GM12878 (cell line): ENCODE measurements around the gene WNK2. TPM values are rescaled to one million over a fixed set of nuclear protein-coding genes. Genes with fewer than 3 reads are reported as not detected.
"Not testable (repeated sequence)": the region's sequence is repeated elsewhere in the genome, so short reads cannot be mapped to it uniquely, and the experiment has no call there.

Source experiments
- ATAC-seq: fragments of 200-7000 bp; cut with Tn5 transposase; 3 replicates; pipeline ENCODE4 v1.9.1; 2020; ENCODE audit warnings: mild to moderate bottlenecking, moderate library complexity
- BruUV-seq: library from RNA; stranded (reverse); fragments of 400-500 nt; replicated peaks from 2 replicates; lab custom pipeline; 2021; lab: Mats Ljungman, UMichigan
- CTCF ChIA-PET: fragments of 300-600 bp; sonication (Branson Sonifier 250); formaldehyde crosslinking; extraction: SDS; loops from one replicate; lab custom pipeline; 2021; ENCODE audit warnings: inconsistent platforms; lab: Yijun Ruan, JAX
- POLR2A ChIA-PET: fragments of 350-600 bp; formaldehyde crosslinking; extraction: SDS; loops from one replicate; lab custom pipeline; 2021; ENCODE audit warnings: inconsistent platforms; lab: Charles Lee
- RAD21 ChIA-PET: fragments of 300-600 bp; sonication (Branson Sonifier 250); formaldehyde crosslinking; loops from one replicate; lab custom pipeline; 2023; ENCODE audit warnings: antibody characterized with exemption; ENCODE audit not compliant: unreplicated experiment; lab: Charles Lee
- SMC1A ChIA-PET: fragments of 300-600 bp; sonication (Branson Sonifier 250); formaldehyde crosslinking; loops from one replicate; lab custom pipeline; 2023; ENCODE audit not compliant: unreplicated experiment, uncharacterized antibody; lab: Charles Lee
- DNase-seq: peaks from one replicate; pipeline ENCODE4 v3.0.0-alpha.2; 2011; ENCODE audit warnings: low read depth, low spot score
- FAIRE-seq: peaks from 3 replicates; lab custom pipeline; 2011; peaks lifted over from hg19 to GRCh38; lab: Jason Lieb, UNC
- H2AFZ ChIP-seq: 2 replicates; pipeline ENCODE4 v1.6.0; 2011; ENCODE audit warnings: low read depth, low read length, control low read depth; ENCODE audit not compliant: control insufficient read depth
- H3K27ac ChIP-seq: 2 replicates; pipeline ENCODE4 v1.5.1; 2011; ENCODE audit warnings: control low read depth; ENCODE audit not compliant: control insufficient read depth, insufficient read depth
- H3K27me3 ChIP-seq, 2 experiments: replicated peaks in 1 of 2; 2 replicates each; pipeline versions ENCODE4 v1.6.0 to v1.6.1; 2011; ENCODE audit warnings: low read length in 1 of 2; ENCODE audit not compliant: control insufficient read depth in 2 of 2, insufficient read depth in 2 of 2
- H3K36me3 ChIP-seq, 2 experiments: 2 replicates each; pipeline ENCODE4 v1.5.1; 2011; ENCODE audit warnings: low read length in 1 of 2; ENCODE audit not compliant: control insufficient read depth in 2 of 2, insufficient read depth in 2 of 2
- H3K4me1 ChIP-seq: 2 replicates; pipeline ENCODE4 v1.6.1; 2011; ENCODE audit warnings: mild to moderate bottlenecking, low read length, moderate library complexity, mixed read lengths; ENCODE audit not compliant: control insufficient read depth, insufficient read depth
- H3K4me2 ChIP-seq: 2 replicates; pipeline ENCODE4 v1.6.0; 2011; ENCODE audit warnings: control low read depth; ENCODE audit not compliant: control insufficient read depth, insufficient read depth
- H3K4me3 ChIP-seq: fragments of 200-600 bp; sonication (generic); 2 replicates; pipeline ENCODE4 v1.5.1; 2016
- H3K79me2 ChIP-seq: 2 replicates; pipeline ENCODE4 v1.6.0; 2011; ENCODE audit warnings: low read length; ENCODE audit not compliant: control insufficient read depth, insufficient read depth
- H3K9ac ChIP-seq: 2 replicates; pipeline ENCODE4 v1.8.0; 2011; ENCODE audit warnings: low read length, control low read depth, mixed read lengths; ENCODE audit not compliant: control insufficient read depth, insufficient read depth
- H3K9me3 ChIP-seq: replicated peaks from 3 replicates; pipeline ENCODE4 v1.5.1; 2011; ENCODE audit warnings: mild to moderate bottlenecking, low read length; ENCODE audit not compliant: control insufficient read depth, insufficient read depth
- H4K20me1 ChIP-seq: 2 replicates; pipeline ENCODE4 v1.6.0; 2011; ENCODE audit not compliant: control insufficient read depth, insufficient read depth
- CBX5 ChIP-seq: sonication (generic); IDR thresholded peaks from 2 replicates; pipeline ENCODE4 v1.6.1; 2016; ENCODE audit warnings: low read depth, moderate library complexity, mild to moderate bottlenecking, inconsistent platforms
- CEBPZ ChIP-seq: fragments of 150-350 bp; IDR thresholded peaks from 2 replicates; pipeline ENCODE4 v1.6.1; 2016; ENCODE audit warnings: low read depth, low read length
- JUNB ChIP-seq: IDR thresholded peaks from 2 replicates; pipeline ENCODE4 v1.6.1; 2016; ENCODE audit warnings: antibody characterized with exemption, mild to moderate bottlenecking
- LARP7 ChIP-seq: fragments of 450-650 bp; IDR thresholded peaks from 2 replicates; pipeline ENCODE4 v1.6.1; 2017; ENCODE audit warnings: mild to moderate bottlenecking
- NR2C1 ChIP-seq: fragments of 450-650 bp; IDR thresholded peaks from 2 replicates; pipeline ENCODE4 v1.6.1; 2017; ENCODE audit warnings: antibody characterized with exemption, mild to moderate bottlenecking, moderate library complexity
- STAT1 ChIP-seq: fragments of 450-650 bp; conservative IDR thresholded peaks from 2 replicates; pipeline ENCODE4 v1.6.1; 2014; ENCODE audit warnings: antibody characterized with exemption, mild to moderate bottlenecking
- WGBS: methylation state at CpG from one replicate; pipeline ENCODE4 v1.1.6; 2016; ENCODE audit warnings: low lambda C conversion rate; ENCODE audit not compliant: insufficient replicate concordance, insufficient coverage; ENCODE audit errors: missing lambda C conversion rate; 5-methylcytosine and 5-hydroxymethylcytosine counted together
- in situ Hi-C: fragments of 300-500 bp; cut with MboI; formaldehyde crosslinking; loops from 9 replicates; pipeline ENCODE4 v1.14.3; 2018; ENCODE audit warnings: mixed read lengths
- intact Hi-C: fragments of 100-400 bp; cut with micrococcal nuclease; formaldehyde crosslinking; loops from one replicate; pipeline ENCODE4 v1.14.2; 2022; ENCODE audit not compliant: unreplicated experiment
- polyA plus RNA-seq, 11 experiments: library from polyadenylated mRNA; depleted of rRNA in 4 of 11; unstranded in 6 of 11; stranded (reverse) in 5 of 11; fragments of >200 nt; fragmentation: Nextera tagmentation in 4 of 11; fragmentation: Illumina TruSeq in 1 of 11; extraction: Ambion mirVana in 4 of 11; extraction: Trizol in 1 of 11; gene quantifications; 1 replicate in 1 of 11; 2 replicates in 10 of 11; pipeline versions ENCODE4 v1.2.1 to v1.2.3, GENCODE V29; 2011 to 2016; ENCODE audit warnings: inconsistent platforms in 2 of 11, missing spikeins in 2 of 11, low read depth in 1 of 11
- total RNA-seq, 4 experiments: library from RNA; depleted of rRNA in 3 of 4; stranded (reverse); fragments of >200 nt in 3 of 4; fragmentation: Illumina TruSeq in 1 of 4; extraction: Trizol in 1 of 4; gene quantifications; 2 replicates each; pipeline versions ENCODE4 v1.2.1 to v1.2.3, GENCODE V29; 2013 to 2021

WNK2 gene
- total and polyA plus RNA-seq, 10 of the 15 experiments (the other 5 are each of a cell fraction or from before 2014, with no cell fraction given), result 0.15 TPM; not detected in 9

GRCh38 chr9:93366486-93366885 is 182.5 kb downstream of the WNK2 start:
- WGBS, result 38% methylated on average over 4 of the region's 4 CpGs
- H2AFZ ChIP-seq, RAD21 ChIA-PET, H3K4me2 ChIP-seq, H3K27ac ChIP-seq, H3K36me3 ChIP-seq, H3K9me3 ChIP-seq, CTCF ChIA-PET, H3K4me3 ChIP-seq, SMC1A ChIA-PET, H3K27me3 ChIP-seq, H3K79me2 ChIP-seq, ATAC-seq, H3K4me1 ChIP-seq, in situ Hi-C loops, H3K9ac ChIP-seq, H4K20me1 ChIP-seq, intact Hi-C loops, BruUV-seq, FAIRE-seq, DNase-seq, POLR2A ChIA-PET: not testable (repeated sequence)

GRCh38 chr9:93368437-93368836 is 184.5 kb downstream of the WNK2 start:
- Histone ChIP-seq H3K36me3 (no peaks in the 10 kb centered on the region), H3K27ac (no peak overlapping the region), H3K9me3 (no peaks in the 10 kb centered on the region), H3K27me3 (no peaks in the 10 kb centered on the region), H3K4me2 (no peak overlapping the region), H2AFZ (no peak overlapping the region), H3K79me2 (no peaks in the 10 kb centered on the region), H3K9ac (no peak overlapping the region), H3K4me1 (no peaks in the 10 kb centered on the region), H3K4me3 (no peak overlapping the region), H4K20me1 (no peaks in the 10 kb centered on the region)
- DNase-seq (no peak), ATAC-seq (no peak), FAIRE-seq (no peak)
- SMC1A ChIA-PET, result no interaction called here
- intact Hi-C loops (no loop called here), in situ Hi-C loops (no loop called here)
- POLR2A ChIA-PET, result no interaction called here
- whole genome bisulfite sequencing, result 0% methylated on average over 1 of the region's 1 CpG
- CTCF ChIA-PET, result no interaction called here
- TF ChIP-seq JUNB, result no peak
- TF ChIP-seq NR2C1, result no peak
- no peak for TF ChIP-seq STAT1
- TF ChIP-seq CBX5, result no peak
- TF ChIP-seq CEBPZ, result no peak
- no peak for TF ChIP-seq LARP7
- RAD21 ChIA-PET, result no interaction called here
- no TSS peak for BruUV-seq
